K562 (cell line): Measurements from ENCODE around the gene MYLK4. TPM values are rescaled to one million over a fixed set of nuclear protein-coding genes. Genes with fewer than 3 reads are reported as not detected.

Experiments
- CBFB ChIP-seq: sonication (generic); formaldehyde crosslinking; IDR thresholded peaks from 2 replicates; pipeline ENCODE4 v1.4.0; 2020; ENCODE audit warnings: mild to moderate bottlenecking, missing genetic modification reagents
- DIDO1 ChIP-seq: fragments of 450-650 bp; IDR thresholded peaks from 2 replicates; pipeline ENCODE4 v1.6.1; 2016; ENCODE audit warnings: low read depth, missing biosample characterization, missing genetic modification characterization
- ELF1 ChIP-seq: fragments of 200-800 bp; sonication (Bioruptor generic); IDR thresholded peaks from 2 replicates; pipeline ENCODE4 v1.6.1; 2016; ENCODE audit warnings: missing genetic modification characterization, missing compliant biosample characterization
- KAT8 ChIP-seq: fragments of 450-650 bp; IDR thresholded peaks from 2 replicates; pipeline ENCODE4 v1.6.1; 2016; ENCODE audit warnings: low read depth, mild to moderate bottlenecking
- OTX1 ChIP-seq: fragments of 450-650 bp; formaldehyde crosslinking; IDR thresholded peaks from 2 replicates; pipeline ENCODE4 v1.4.0; 2022; ENCODE audit warnings: mild to moderate bottlenecking
- RAD51 ChIP-seq: fragments of 450-650 bp; IDR thresholded peaks from 2 replicates; pipeline ENCODE4 v1.7.1; 2016; ENCODE audit warnings: low read depth, mild to moderate bottlenecking, borderline replicate concordance
- TBP ChIP-seq: optimal IDR thresholded peaks from 2 replicates; pipeline ENCODE3; 2011; ENCODE audit warnings: low read depth, low read length, improper control_type of control experiment
- THRAP3 ChIP-seq: fragments of 450-650 bp; IDR thresholded peaks from 2 replicates; pipeline ENCODE4 v1.6.1; 2016; ENCODE audit warnings: mild to moderate bottlenecking, inconsistent platforms, borderline replicate concordance
- TOE1 ChIP-seq, 2 experiments: fragments of 450-650 bp in 1 of 2; sonication (generic) in 1 of 2; formaldehyde crosslinking in 1 of 2; IDR thresholded peaks; 2 replicates each; pipeline versions ENCODE4 v1.7.1 to v1.8.0; 2016 to 2022; ENCODE audit warnings: borderline replicate concordance in 2 of 2, mild to moderate bottlenecking in 2 of 2, antibody characterized with exemption in 1 of 2, inconsistent platforms in 1 of 2, low read depth in 1 of 2, missing genetic modification reagents in 1 of 2, moderate library complexity in 1 of 2
- ZNF140 ChIP-seq: fragments of 250-450 bp; sonication (Bioruptor Pico); IDR thresholded peaks from 2 replicates; pipeline ENCODE4 v1.8.0; 2021; ENCODE audit warnings: moderate library complexity, mild to moderate bottlenecking, inconsistent platforms
- ZNF41 ChIP-seq: fragments of 250-450 bp; sonication (Bioruptor Pico); conservative IDR thresholded peaks from 2 replicates; pipeline ENCODE4 v1.4.0; 2020; ENCODE audit warnings: mild to moderate bottlenecking
- polyA plus RNA-seq, 8 experiments: library from polyadenylated mRNA; depleted of rRNA in 4 of 8; stranded (reverse) in 5 of 8; unstranded in 3 of 8; fragments of >200 nt; fragmentation: Nextera tagmentation in 2 of 8; fragmentation: Illumina TruSeq in 1 of 8; extraction: Ambion mirVana in 2 of 8; extraction: Trizol in 1 of 8; gene quantifications; 2 replicates each; pipeline versions ENCODE4 v1.2.1 to v1.2.3, GENCODE V29; 2011 to 2014; ENCODE audit warnings: inconsistent platforms in 1 of 8, missing spikeins in 1 of 8
- total RNA-seq, 7 experiments: library from RNA; depleted of rRNA in 6 of 7; stranded (reverse); fragments of >200 nt in 6 of 7; fragmentation: Illumina TruSeq in 2 of 7; extraction: Trizol in 2 of 7; gene quantifications; 2 replicates each; pipeline versions ENCODE4 v1.2.1 to v1.2.3, GENCODE V29; 2011 to 2021; ENCODE audit warnings: low replicate concordance in 1 of 7
- TF ChIP-seq, protein P1 (sequence below): fragments of 250-450 bp; sonication (Bioruptor Pico); IDR thresholded peaks from 2 replicates; pipeline ENCODE4 v1.4.0; 2020; ENCODE audit warnings: mild to moderate bottlenecking, moderate library complexity, borderline replicate concordance
- TF ChIP-seq, protein P2 (sequence below): sonication (generic); formaldehyde crosslinking; IDR thresholded peaks from 2 replicates; pipeline ENCODE4 v1.5.0; 2020; ENCODE audit warnings: missing genetic modification reagents
- TF ChIP-seq, protein P3 (sequence below): fragments of 450-650 bp; formaldehyde crosslinking; IDR thresholded peaks from 2 replicates; pipeline ENCODE4 v1.4.0; 2020; ENCODE audit warnings: mild to moderate bottlenecking, mixed read lengths

The MYLK4 gene
- total and polyA plus RNA-seq, 9 of the 15 experiments (the other 6 are each of a cell fraction or from before 2014, with no cell fraction given) = 0.01 to 0.15 (median 0.06) TPM

DNA sequence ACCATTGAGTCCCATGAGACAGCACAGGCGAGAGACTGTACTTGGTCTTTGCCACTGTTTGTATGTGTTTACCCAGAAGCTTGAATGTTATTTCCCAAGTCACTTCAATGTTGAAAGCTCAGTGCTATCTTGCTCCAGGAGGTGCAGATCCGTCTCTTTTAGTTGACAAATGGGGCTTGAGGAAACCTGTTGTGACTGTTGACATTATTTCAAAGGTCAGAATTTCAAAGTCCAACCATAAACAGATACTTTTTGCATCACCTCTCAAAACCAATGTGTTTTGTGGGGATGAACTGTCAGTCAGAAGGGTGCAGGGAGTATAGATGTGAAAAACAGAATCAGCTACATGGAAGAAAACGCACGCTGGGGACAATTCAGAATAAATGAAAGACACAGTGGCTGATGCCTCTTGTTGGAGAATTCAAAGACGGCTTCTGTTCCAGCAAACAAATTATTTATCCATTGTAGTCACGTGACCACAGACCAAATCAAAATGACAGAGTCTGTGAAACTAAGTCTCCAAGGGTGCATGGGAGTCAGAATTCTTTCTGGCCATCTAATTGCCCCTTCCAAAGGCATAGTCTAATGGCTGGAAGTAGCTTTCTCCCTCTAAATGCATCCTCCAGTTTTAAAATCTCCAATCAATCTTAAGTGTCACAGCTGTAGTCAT is 83.7 kb downstream of the MYLK4 start (continued):
- TF ChIP-seq TOE1 (IDR thresholded peaks at IDR 0.05; ENCODE audit: borderline replicate concordance) (peak; percentile 69; the same call in 1 of the 2 replicates), TOE1 (CRISPR knock-in tag; IDR thresholded peaks at IDR 0.05; ENCODE audit: borderline replicate concordance, low read depth) (no peak), TBP (no peak), CBFB (CRISPR knock-in tag) (no peak), KAT8 (no peak), THRAP3 (no peak), ZNF140 (CRISPR knock-in tag) (no peak), OTX1 (no peak), DIDO1 (tag) (0 out of 2 replicates have a peak, but pooled peaks have one; percentile 36), RAD51 (peak; percentile 87), ELF1 (no peak), ZNF41 (CRISPR knock-in tag) (no peak)
- TF ChIP-seq, protein P1, sequence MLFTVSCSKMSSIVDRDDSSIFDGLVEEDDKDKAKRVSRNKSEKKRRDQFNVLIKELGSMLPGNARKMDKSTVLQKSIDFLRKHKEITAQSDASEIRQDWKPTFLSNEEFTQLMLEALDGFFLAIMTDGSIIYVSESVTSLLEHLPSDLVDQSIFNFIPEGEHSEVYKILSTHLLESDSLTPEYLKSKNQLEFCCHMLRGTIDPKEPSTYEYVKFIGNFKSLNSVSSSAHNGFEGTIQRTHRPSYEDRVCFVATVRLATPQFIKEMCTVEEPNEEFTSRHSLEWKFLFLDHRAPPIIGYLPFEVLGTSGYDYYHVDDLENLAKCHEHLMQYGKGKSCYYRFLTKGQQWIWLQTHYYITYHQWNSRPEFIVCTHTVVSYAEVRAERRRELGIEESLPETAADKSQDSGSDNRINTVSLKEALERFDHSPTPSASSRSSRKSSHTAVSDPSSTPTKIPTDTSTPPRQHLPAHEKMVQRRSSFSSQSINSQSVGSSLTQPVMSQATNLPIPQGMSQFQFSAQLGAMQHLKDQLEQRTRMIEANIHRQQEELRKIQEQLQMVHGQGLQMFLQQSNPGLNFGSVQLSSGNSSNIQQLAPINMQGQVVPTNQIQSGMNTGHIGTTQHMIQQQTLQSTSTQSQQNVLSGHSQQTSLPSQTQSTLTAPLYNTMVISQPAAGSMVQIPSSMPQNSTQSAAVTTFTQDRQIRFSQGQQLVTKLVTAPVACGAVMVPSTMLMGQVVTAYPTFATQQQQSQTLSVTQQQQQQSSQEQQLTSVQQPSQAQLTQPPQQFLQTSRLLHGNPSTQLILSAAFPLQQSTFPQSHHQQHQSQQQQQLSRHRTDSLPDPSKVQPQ (CRISPR knock-in tag) = no peak
- TF ChIP-seq, protein P2, sequence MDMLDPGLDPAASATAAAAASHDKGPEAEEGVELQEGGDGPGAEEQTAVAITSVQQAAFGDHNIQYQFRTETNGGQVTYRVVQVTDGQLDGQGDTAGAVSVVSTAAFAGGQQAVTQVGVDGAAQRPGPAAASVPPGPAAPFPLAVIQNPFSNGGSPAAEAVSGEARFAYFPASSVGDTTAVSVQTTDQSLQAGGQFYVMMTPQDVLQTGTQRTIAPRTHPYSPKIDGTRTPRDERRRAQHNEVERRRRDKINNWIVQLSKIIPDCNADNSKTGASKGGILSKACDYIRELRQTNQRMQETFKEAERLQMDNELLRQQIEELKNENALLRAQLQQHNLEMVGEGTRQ (CRISPR knock-in tag) = peak; percentile 47
- TF ChIP-seq, protein P3, sequence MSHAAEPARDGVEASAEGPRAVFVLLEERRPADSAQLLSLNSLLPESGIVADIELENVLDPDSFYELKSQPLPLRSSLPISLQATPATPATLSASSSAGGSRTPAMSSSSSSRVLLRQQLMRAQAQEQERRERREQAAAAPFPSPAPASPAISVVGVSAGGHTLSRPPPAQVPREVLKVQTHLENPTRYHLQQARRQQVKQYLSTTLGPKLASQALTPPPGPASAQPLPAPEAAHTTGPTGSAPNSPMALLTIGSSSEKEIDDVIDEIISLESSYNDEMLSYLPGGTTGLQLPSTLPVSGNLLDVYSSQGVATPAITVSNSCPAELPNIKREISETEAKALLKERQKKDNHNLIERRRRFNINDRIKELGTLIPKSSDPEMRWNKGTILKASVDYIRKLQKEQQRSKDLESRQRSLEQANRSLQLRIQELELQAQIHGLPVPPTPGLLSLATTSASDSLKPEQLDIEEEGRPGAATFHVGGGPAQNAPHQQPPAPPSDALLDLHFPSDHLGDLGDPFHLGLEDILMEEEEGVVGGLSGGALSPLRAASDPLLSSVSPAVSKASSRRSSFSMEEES (CRISPR knock-in tag) = peak; percentile 96
